Urothelium cell line (cell line): ENCODE data around the gene MIDN.
"Not testable (repeated sequence)": the region's sequence is repeated elsewhere in the genome, so short reads cannot be mapped to it uniquely, and the experiment has no call there.

Experiments
- DNase-seq: peaks from one replicate; pipeline ENCODE4 v3.0.0; 2011; ENCODE audit warnings: low spot score, mixed read lengths
- FAIRE-seq: peaks from 2 replicates; lab custom pipeline; 2011; peaks lifted over from hg19 to GRCh38; lab: Jason Lieb, UNC

The MIDN gene

DNA sequence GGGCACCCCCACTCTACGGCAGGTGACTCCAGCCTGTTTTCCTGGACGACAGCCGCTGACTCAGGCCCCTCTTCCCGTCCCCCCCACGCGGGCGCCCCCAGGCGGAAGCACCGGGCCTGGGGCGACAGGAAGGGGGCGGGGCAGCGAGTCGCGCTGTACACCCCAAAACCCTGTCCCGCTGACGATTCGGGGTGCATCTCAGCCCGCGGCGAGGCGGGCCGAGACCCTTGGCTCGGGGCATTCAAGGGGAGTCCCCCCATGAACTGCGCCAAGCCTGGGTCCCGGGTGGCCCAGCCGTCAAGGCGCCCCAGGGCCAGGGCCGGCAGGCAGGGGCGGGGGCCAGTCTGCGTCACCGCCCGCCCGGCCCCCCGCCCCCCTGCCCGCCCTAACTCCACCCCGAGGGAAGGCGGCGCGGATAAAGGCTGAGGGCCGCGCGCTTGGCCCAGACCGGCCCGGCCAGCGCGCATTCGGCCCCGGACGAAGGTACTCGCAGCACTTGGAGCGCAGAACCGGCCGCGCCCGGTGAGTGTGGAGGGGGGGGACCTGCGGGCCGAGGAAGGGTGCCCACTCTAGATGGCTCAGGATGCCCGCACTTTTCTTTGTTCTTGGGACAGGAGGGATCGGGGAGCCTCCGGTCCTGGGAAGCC lies at the start of gene MIDN:
MIDN (plus strand) TSS at position 445 of the 647 bp plus-strand sequence. CDS start 1,714 bp downstream, outside the sequence.
- DNase-seq (peak; percentile 74), FAIRE-seq (no peak)

DNA sequence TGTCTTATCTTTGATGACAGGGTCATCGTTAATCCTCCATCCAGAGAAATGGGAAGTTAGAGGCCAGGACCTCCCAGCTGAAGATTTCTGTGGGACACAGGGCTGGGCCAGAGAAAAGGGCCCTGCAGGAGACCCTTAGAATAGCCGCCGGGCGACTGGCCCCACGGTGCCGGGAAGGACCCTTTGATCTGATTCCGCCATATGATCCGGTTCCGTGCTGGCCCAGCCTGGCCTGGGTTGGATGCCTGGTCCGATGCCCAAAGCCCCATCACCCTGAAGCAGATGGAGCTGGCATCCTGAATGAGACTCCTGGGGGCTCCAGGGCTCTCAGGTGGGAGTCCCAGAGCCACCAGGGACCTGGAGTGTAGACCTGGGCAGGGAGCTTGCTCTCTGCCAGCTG lies 48.9 kb upstream of the MIDN start:
- no peak for FAIRE-seq
- no peak for DNase-seq

DNA sequence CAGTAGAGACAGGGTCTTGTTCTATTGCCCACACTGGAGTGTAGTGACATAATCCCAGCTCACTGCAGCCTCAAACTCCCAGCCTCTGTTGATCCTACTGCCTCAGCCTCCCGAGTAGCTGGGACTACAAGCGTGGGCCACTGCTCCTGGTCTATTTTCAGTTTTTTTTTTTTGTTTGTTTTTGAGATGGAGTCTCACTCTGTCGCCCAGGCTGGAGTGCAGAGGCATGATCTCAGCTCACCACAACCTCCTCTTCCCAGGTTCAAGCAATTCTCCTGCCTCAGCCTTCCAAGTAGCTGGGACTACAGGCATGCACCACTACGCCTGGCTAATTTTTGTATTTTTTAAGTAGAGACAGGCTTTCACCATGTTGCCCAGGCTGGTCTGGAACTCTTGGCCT lies 47.8 kb upstream of the MIDN start:
- DNase-seq, FAIRE-seq: not testable (repeated sequence)

DNA sequence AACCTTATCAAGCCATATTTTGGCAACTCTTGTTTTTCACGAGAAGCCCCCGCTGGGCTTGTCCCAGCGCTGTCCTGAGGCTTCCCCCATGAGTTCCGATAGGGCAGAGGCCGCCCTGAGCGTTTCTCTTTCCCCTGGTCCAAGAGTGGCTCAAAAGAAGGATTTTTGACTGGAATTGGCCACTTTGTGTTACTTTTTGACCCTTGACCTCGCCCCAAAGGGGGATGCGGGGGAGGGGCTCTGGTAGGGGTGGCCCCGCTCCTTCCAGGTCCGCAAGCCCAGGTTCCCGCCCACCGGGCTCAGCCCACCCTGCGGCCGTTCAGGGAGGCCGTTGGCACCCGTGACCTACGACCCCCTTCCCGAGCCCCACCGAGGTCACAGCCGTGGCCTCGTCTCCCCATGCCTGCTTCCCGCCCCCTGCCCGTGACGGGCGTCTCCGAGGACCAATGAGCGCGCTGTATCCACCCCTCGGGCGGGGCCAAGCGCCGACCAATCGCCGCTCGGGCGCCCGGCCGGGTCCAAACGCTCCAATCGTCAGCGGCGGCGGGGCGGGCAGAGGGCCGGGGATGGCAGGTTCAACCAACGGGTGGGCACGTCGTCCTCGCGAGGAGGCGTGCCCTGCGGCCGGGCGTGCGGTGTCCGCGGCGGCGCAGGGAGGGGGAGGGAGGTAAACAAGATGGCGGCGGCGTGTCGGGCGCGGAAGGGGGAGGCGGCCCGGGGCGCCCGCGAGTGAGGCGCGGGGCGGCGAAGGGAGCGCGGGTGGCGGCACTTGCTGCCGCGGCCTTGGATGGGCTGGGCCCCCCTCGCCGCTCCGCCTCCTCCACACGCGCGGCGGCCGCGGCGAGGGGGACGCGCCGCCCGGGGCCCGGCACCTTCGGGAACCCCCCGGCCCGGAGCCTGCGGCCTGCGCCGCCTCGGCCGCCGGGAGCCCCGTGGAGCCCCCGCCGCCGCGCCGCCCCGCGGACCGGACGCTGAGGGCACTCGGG lies 43.0 kb upstream of the MIDN start, which contains the start of gene STK11:
STK11 (plus strand) TSS at position 665 of the 986 bp plus-strand sequence. CDS start 1,136 bp downstream, outside the sequence.
- FAIRE-seq, result peak; percentile 70
- peak; percentile 98 for DNase-seq

DNA sequence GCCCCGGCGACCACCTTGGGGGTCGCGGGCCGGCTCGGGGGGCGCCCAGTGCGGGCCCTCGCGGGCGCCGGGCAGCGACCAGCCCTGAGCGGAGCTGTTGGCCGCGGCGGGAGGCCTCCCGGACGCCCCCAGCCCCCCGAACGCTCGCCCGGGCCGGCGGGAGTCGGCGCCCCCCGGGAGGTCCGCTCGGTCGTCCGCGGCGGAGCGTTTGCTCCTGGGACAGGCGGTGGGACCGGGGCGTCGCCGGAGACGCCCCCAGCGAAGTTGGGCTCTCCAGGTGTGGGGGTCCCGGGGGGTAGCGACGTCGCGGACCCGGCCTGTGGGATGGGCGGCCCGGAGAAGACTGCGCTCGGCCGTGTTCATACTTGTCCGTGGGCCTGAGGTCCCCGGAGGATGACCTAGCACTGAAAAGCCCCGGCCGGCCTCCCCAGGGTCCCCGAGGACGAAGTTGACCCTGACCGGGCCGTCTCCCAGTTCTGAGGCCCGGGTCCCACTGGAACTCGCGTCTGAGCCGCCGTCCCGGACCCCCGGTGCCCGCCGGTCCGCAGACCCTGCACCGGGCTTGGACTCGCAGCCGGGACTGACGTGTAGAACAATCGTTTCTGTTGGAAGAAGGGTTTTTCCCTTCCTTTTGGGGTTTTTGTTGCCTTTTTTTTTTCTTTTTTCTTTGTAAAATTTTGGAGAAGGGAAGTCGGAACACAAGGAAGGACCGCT lies 42.1 kb upstream of the MIDN start:
- DNase-seq, result no peak
- no peak for FAIRE-seq

DNA sequence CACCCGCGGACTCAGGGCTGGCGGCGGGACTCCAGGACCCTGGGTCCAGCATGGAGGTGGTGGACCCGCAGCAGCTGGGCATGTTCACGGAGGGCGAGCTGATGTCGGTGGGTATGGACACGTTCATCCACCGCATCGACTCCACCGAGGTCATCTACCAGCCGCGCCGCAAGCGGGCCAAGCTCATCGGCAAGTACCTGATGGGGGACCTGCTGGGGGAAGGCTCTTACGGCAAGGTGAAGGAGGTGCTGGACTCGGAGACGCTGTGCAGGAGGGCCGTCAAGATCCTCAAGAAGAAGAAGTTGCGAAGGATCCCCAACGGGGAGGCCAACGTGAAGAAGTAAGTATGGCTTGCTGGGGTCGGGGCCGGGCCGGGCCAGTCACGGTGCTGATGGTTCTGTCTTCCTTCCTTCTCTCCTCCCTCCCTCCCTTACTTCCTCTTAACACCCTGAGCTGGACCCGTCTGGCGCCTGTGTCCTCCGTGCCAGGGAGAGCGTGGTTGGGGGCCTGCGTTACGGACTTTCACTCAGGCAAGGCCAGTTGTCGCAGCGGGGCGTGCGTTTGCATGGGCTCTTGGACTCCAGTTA lies 41.4 kb upstream of the MIDN start:
- no peak for DNase-seq
- FAIRE-seq, result no peak

DNA sequence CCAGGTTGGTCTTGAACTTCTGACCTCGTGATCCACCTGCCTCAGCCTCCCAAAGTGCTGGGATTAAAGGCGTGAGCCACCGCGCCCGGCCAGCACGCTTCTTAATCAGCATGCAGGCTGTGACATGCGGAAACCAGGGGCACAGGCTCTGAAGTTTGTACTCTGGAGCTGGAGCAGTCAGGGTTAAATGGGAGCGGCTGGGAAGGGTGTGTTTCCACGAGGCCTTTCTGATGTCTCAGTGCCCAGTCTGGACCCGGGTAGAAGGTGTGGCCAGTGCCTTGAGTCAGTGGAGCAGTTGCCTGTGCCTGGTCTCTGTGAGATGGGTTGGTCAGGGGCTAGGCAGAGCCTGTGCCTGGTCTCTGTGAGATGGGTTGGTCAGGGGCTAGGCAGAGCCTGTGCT lies 39.6 kb upstream of the MIDN start:
- DNase-seq, FAIRE-seq: not testable (repeated sequence)

DNA sequence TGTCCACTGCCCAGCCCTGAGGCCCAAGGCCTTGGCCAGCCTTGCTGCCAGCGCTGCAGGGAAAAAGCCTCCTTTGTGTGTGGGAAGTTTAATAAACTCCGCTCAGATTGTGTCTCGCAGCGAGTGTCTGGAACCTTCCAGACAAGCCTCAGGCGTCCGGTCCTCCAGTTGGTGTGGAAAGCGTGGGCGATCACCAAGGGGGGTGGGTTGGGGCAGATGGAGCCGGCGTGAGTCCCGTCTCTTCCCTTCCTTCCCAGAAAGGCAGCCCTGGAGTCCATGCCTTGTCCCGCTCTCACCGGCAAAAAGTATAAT lies 38.2 kb upstream of the MIDN start:
- DNase-seq, result no peak
- FAIRE-seq, result no peak

DNA sequence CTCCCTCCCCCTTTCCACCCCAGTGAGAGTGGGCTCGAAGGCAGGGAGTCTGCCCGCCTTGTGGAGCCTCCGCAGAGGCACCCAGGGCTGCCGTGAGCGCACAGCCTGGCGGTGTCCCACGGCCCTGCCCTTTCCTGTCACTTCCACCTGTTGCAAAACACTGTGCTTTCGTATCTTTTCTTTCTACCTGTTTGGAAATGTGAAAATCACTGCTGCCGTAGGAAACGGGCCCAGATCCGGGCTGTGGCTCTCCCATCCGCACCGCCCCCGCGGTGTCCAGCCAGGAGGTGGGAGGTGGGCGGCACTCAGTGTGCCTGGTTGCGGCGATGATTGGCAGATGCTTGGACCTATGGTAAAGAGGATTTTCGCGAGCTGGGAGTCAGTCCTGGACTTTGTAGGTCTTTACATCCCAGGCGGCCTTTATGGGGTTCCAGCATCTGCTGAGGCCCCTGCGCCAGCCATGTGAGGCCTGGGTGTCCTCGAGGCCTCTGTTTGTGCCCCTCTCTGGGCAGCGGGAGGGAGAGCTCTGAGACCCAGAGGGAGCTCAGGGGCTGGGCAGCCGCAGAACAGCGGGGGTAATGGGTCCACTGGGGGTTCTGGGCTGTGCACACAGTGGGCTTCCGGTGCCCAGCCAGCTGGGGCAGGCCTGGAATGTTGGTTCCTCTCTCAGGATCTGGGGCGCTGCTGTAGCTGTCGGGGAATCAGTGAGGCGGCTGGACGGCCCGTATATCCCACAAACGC lies 36.7 kb upstream of the MIDN start:
- no peak for DNase-seq
- no peak for FAIRE-seq

DNA sequence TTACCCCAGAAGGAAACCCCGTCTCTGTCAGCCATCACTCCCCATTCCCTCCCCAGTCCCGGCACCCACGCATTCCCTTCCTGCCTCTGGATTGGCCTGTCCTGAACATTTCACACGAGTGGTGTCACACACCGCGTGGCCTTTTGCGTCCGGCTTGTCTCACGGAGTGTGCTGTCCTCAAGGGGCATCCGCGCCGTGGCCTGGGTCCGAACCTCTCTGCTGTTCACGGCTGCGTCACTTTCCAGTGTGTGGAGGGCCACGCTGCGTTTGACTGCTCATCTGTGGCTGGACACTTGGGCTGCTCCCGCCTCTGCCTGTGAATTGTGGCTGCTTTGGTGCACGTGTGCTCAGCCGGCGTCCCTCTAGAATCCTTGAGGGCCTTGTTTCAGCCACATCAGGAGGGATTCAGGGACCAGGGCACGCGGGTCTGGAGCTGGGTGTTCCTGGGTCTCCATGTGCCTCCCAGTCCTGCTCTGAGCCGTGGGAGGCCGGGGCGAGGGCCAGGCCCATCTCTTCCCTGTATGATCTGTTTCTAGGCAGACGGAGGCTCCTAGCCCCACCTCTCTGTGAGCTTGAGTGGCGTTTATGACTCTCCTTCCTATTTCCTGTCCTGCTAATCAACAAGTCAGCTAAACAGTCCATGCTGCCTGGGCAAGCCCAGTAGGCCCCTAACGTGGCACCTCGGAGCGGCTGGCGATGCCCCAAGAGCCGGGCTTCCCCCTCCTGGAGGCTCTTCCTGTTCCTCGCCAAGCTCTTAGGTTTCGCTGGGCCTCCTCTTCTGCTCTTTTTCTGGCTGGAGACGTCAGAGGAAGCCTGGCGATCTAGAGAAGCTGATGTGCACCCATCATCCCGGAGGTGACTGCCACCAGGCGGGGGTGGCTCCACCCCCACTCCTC lies 34.7 kb upstream of the MIDN start:
- DNase-seq (no peak), FAIRE-seq (no peak)

DNA sequence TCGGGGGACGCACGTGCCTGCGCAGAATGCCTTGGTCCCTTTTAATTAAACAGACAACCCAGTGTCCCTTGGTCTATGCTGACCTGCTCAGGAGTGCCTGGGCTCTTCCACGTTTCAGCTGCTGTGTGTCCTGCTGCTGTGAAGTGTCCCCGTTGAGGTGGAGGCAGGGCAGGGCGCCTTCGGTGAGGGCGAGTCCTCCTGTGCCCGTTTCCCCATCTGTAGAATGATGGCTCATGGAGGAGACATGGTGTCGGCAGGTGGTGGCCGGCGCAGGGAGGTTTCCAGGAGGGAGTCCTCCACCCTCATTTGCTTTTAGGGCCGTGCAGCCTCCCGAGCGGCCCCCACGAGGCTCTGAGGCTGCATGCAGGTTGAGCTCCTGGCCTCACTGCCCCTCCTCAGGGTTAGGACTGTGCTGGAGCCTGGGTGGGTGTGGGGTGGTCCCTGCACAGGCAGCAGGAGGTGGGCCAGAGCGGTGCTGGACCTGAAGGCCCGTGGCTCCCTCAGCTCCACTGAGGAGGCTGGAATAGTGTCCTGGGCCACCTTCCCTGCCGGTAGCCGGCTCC lies 34.0 kb upstream of the MIDN start:
- DNase-seq (no peak), FAIRE-seq (no peak)

DNA sequence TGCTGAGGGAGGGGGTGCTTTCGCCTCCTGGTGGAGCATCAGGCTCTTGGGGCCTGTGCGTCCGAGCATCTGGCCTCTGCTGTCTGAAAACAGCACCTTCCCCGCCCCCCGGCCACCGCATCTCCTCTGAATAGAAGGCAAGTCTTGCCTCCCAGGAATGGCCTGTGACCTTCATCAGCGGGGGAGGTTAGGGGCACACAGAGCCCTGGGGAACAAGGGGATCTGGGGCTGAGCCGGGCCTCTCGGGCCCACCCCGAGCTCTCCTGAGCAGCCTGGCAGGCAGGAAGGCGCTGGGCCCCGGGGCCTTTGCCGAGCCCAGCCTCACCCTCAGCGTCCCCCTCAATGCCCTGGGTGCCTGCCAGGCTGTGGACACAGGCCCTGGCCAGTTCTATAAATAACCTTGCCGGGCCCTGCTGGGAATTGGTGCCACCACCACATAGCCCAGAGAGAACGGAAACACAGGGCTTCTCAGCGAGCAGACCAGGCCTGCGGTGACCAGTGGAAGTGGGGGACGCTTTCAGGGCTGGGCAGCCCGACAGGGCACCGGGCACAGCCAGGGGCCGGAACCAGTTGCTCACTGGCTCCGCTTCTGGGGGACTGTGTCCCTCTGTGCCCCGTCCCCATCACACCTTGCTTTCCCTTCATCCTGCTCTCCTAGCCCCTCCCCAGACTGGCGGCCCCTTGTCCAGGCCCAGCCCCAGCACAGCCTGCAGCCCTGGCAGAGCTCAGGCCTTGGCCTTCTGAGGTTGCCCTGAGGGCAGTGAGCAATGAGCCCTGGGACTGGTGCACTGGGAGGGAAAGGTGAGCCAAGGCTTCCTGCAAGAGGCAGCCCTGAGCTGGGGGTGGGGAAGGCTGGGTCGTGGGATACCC lies 33.3 kb upstream of the MIDN start:
- DNase-seq (no peak), FAIRE-seq (no peak)

DNA sequence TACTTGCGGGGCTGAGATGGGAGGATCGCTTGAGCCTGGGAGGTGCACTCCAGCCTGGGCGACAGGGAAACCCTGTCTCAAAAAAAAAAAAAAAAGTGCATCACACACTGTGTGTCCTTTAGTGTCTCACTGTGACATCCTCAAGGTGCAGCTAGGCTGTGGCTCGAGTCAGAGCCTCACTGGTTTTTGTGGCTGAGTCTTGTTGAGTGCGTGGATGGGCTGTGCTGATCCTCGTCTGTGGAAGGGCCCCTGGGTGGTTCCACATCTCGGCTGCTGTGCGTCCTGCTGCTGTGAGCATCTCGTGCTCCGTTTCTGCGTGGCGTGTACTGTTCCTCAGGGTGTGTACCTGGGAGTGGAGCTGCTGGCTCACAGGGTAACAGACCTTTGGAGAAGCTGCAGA lies 31.6 kb upstream of the MIDN start:
- FAIRE-seq (no peak), DNase-seq (no peak)

DNA sequence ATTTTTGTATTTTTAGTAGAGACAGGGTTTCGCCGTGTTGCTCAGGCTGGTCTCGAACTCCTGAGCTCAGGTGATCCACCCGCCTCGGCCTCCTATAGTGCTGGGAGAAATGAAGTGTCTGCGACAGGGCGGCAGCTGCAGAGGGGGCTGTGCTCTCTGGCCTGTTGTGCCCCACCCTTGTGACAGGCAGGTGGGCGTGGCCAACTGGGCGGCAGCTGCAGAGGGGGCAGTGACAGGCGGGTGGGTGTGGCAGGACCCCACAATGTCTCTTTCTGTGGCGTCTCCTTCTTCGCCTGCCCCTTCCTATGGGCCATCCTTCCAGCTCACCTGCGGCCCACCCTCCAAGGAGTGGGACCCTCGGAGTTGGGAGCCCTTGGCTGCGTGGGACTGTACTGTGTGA lies 31.0 kb upstream of the MIDN start:
- FAIRE-seq (no peak), DNase-seq (no peak)

DNA sequence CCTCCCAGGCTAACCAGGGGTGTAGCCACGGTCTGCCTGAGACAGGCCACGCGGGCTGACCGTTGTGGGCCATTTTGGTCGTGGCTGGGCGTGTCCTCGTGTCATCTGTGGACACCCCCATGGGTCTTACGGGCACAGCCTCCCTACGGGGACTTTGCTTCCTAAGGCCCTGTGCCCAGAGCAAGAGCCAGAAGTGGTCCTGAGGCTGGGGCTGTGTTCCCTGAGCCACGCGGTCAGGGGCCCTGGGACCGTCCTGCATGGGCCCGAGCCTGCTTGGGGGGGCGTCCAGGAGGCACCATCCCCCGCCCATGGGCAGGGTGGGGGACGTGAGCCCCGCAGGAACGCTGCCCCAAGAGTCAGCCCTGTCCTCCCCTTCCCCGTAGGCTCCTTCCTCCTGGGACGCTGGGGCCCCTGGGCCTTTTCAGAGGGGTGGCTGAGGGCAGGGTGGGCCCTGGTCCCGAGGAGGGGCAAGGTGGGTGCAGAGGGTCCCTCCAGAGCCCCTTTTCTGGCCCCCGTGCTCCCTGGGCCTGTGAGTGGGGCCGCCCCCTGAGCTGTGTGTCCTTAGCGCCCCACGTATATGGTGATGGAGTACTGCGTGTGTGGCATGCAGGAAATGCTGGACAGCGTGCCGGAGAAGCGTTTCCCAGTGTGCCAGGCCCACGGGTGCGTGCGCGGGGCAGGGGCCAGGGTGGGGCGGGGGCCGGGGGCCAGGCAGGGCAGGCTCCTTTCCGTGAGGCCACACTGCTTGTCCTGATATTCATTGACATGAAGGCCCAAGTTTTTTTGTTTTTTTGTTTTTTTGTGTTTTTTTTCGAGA lies 29.4 kb upstream of the MIDN start:
- no peak for DNase-seq
- no peak for FAIRE-seq

DNA sequence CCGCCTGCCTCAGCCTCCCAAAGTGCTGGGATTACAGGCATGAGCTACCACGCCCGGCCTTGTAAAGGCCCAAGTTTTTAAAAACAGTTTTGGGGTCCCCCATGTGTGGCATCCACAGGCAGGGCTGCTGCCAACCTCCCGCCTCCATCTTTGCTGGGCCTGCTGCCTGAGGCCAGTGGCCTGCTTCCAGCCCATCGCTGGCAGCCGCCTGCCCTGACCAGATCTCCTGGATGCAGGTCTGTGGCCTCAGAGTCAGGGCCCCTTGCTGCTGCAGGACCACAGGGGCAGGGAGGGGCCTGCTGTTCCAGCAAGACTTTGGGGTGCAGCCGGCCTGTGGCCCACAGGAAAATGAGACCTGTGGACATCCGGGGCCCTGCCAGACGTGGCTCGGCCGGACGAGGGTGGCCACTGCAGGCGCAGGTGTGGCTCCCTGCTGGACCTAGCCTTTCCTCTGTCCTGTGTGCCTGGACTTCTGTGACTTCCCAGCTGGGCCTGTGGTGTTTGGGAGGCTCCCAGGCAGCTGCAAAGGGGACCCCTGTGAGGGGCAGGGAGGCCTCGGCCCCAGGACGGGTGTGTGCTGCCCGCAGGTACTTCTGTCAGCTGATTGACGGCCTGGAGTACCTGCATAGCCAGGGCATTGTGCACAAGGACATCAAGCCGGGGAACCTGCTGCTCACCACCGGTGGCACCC lies 28.5 kb upstream of the MIDN start:
- DNase-seq (no peak), FAIRE-seq (no peak)

DNA sequence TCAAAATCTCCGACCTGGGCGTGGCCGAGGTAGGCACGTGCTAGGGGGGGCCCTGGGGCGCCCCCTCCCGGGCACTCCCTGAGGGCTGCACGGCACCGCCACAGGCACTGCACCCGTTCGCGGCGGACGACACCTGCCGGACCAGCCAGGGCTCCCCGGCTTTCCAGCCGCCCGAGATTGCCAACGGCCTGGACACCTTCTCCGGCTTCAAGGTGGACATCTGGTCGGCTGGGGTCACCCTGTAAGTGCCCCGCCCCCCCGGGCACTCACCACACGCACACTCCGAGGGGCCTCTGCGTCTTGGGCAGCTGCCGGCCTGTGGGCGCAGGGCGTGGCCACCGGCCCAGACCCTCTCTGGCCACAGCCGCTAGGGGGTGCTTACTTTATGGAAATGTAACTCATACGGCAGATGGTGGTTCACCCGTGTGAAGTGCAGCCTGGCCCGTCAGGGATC lies 27.9 kb upstream of the MIDN start:
- DNase-seq (no peak), FAIRE-seq (no peak)
